Keratinocyte (primary cell): ENCODE measurements around the gene WDR77. TPM values are rescaled to one million over a fixed set of nuclear protein-coding genes. Genes with fewer than 3 reads are reported as not detected.

Source experiments
- DNase-seq: peaks from one replicate; pipeline ENCODE4 v3.0.0-alpha.2; 2011; ENCODE audit warnings: low read depth, missing footprints, low spot score
- FAIRE-seq: peaks from 2 replicates; lab custom pipeline; 2011; peaks lifted over from hg19 to GRCh38; lab: Jason Lieb, UNC
- H2AFZ ChIP-seq: 2 replicates; pipeline ENCODE4 v1.6.0; 2012; ENCODE audit warnings: low read length, control low read depth, inconsistent platforms; ENCODE audit not compliant: control insufficient read depth
- H3K27ac ChIP-seq: 2 replicates; pipeline ENCODE4 v1.5.1; 2011; ENCODE audit warnings: low read length; ENCODE audit not compliant: control insufficient read depth, insufficient read depth
- H3K27me3 ChIP-seq: 3 replicates; pipeline ENCODE4 v1.6.0; 2011; ENCODE audit warnings: low read length; ENCODE audit not compliant: control insufficient read depth, insufficient read depth; ENCODE audit errors: extremely low read depth
- H3K36me3 ChIP-seq, 2 experiments: 2 replicates in 1 of 2; 3 replicates in 1 of 2; pipeline ENCODE4 v1.5.1; 2011; ENCODE audit warnings: low read length in 2 of 2, mild to moderate bottlenecking in 1 of 2; ENCODE audit not compliant: control insufficient read depth in 2 of 2, insufficient read depth in 2 of 2; ENCODE audit errors: extremely low read depth in 1 of 2
- H3K4me1 ChIP-seq: 3 replicates; pipeline ENCODE4 v1.5.1; 2011; ENCODE audit warnings: low read length; ENCODE audit not compliant: control insufficient read depth, insufficient read depth; ENCODE audit errors: extremely low read depth
- H3K4me2 ChIP-seq: 3 replicates; pipeline ENCODE4 v1.6.0; 2011; ENCODE audit warnings: low read depth, low read length; ENCODE audit not compliant: control insufficient read depth, insufficient read depth; ENCODE audit errors: extremely low read depth
- H3K4me3 ChIP-seq, 3 experiments: fragments of 200-600 bp in 1 of 3; sonication (generic) in 1 of 3; 2 replicates in 2 of 3; 3 replicates in 1 of 3; pipeline ENCODE4 v1.5.1; 2011 to 2016; ENCODE audit warnings: low read length in 3 of 3, mild to moderate bottlenecking in 3 of 3, control low read depth in 2 of 3, inconsistent platforms in 1 of 3, low read depth in 1 of 3, mixed read lengths in 1 of 3, mixed run types in 1 of 3, moderate library complexity in 1 of 3; ENCODE audit not compliant: control insufficient read depth in 2 of 3, insufficient read depth in 2 of 3; ENCODE audit errors: extremely low read depth in 1 of 3
- H3K79me2 ChIP-seq: 2 replicates; pipeline ENCODE4 v1.6.0; 2012; ENCODE audit warnings: low read length; ENCODE audit not compliant: control insufficient read depth, insufficient read depth
- H3K9ac ChIP-seq: 3 replicates; pipeline ENCODE4 v1.6.0; 2011; ENCODE audit warnings: low read length; ENCODE audit not compliant: control insufficient read depth, insufficient read depth; ENCODE audit errors: extremely low read depth
- H3K9me1 ChIP-seq: 3 replicates; pipeline ENCODE4 v1.6.0; 2011; ENCODE audit warnings: low read length; ENCODE audit not compliant: control insufficient read depth, insufficient read depth; ENCODE audit errors: extremely low read depth
- H3K9me3 ChIP-seq: 2 replicates; pipeline ENCODE4 v1.5.1; 2012; ENCODE audit warnings: low read depth, low read length; ENCODE audit not compliant: control insufficient read depth
- H4K20me1 ChIP-seq: 3 replicates; pipeline ENCODE4 v1.6.0; 2011; ENCODE audit warnings: low read length; ENCODE audit not compliant: control insufficient read depth, insufficient read depth; ENCODE audit errors: extremely low read depth
- CTCF ChIP-seq, 3 experiments: IDR thresholded peaks in 1 of 3; conservative IDR thresholded peaks in 1 of 3; optimal IDR thresholded peaks in 1 of 3; 2 replicates in 2 of 3; 3 replicates in 1 of 3; pipeline versions ENCODE3 to v1.5.1; 2011; ENCODE audit warnings: low read length in 3 of 3, mild to moderate bottlenecking in 3 of 3, moderate library complexity in 2 of 3, control low read depth in 1 of 3, inconsistent platforms in 1 of 3; ENCODE audit not compliant: insufficient read depth in 2 of 3; ENCODE audit errors: extremely low read depth in 1 of 3
- EZH2 ChIP-seq: IDR thresholded peaks from one replicate; pipeline ENCODE4 v1.6.1; 2012; ENCODE audit warnings: inconsistent platforms, mild to moderate bottlenecking, low read length, moderate library complexity
- dilution Hi-C: fragments of 300-500 bp; cut with MboI; formaldehyde crosslinking; loops from one replicate; pipeline ENCODE4 v1.7.0; 2020; ENCODE audit warnings: low sequenced_read_pairs; ENCODE audit not compliant: extremely low pct_ligation_motif_present
- polyA plus RNA-seq, 5 experiments: library from polyadenylated mRNA; depleted of rRNA in 3 of 5; stranded (reverse) in 3 of 5; stranded (forward) in 1 of 5; unstranded in 1 of 5; fragments of >200 nt; gene quantifications; 1 replicate in 1 of 5; 2 replicates in 3 of 5; 3 replicates in 1 of 5; pipeline versions ENCODE4 v1.2.1 to v1.2.3, GENCODE V29; 2011 to 2012; ENCODE audit warnings: missing spikeins in 2 of 5, low read depth in 1 of 5, low replicate concordance in 1 of 5

The WDR77 gene
- polyA plus RNA-seq, 1 donor (not counting 4 experiments of a cell fraction or from before 2014, with no cell fraction given), result 110 TPM

GRCh38 chr1:111439461-111440351, 9.3 kb downstream of the WDR77 start:
- H2AFZ ChIP-seq, result no peak overlapping the region

GRCh38 chr1:111436726-111437125, 12.3 kb downstream of the WDR77 start:
- no peaks in the 10 kb centered on the region for H3K4me1 ChIP-seq
- H4K20me1 ChIP-seq, result peaks cover 2% of the 10 kb centered on the region
- no peak overlapping the region for H3K9ac ChIP-seq
- H3K9me3 ChIP-seq, result no peaks in the 10 kb centered on the region
- TF ChIP-seq EZH2, result no peak
- TF ChIP-seq CTCF (optimal IDR thresholded peaks at IDR 0.05 in 1 of 3, IDR thresholded peaks at IDR 0.05 in 1 of 3, conservative IDR thresholded peaks at IDR 0.05 in 1 of 3; ENCODE audit: extremely low read depth in 1 of 3, insufficient read depth in 2 of 3, low read length in 3 of 3), result no peak
- H3K27ac ChIP-seq, result no peak overlapping the region
- H3K4me3 ChIP-seq, result no peak overlapping the region
- dilution Hi-C loops, result no loop called here
- FAIRE-seq (no peak), DNase-seq (no peak)
- no peaks in the 10 kb centered on the region for H3K27me3 ChIP-seq
- no peaks in the 10 kb centered on the region for H3K79me2 ChIP-seq
- no peaks in the 10 kb centered on the region for H3K9me1 ChIP-seq
- H2AFZ ChIP-seq, result no peak overlapping the region
- no peak overlapping the region for H3K4me2 ChIP-seq
- peaks cover 16 to 31% of the 10 kb centered on the region in 2 experiments for H3K36me3 ChIP-seq

More at GRCh38 chr1:111439461-111440351, 9.3 kb downstream of the WDR77 start:
- peaks cover 24 to 52% of the 10 kb centered on the region in 2 experiments for H3K36me3 ChIP-seq
- no peaks in the 10 kb centered on the region for H3K4me1 ChIP-seq
- TF ChIP-seq CTCF (optimal IDR thresholded peaks at IDR 0.05 in 1 of 3, IDR thresholded peaks at IDR 0.05 in 1 of 3, conservative IDR thresholded peaks at IDR 0.05 in 1 of 3; ENCODE audit: extremely low read depth in 1 of 3, insufficient read depth in 2 of 3, low read length in 3 of 3), result no peak
- no peak for TF ChIP-seq EZH2
- no peak for DNase-seq
- no peak overlapping the region for H3K27ac ChIP-seq
- dilution Hi-C loops, result no loop called here
- no peak overlapping the region for H3K4me3 ChIP-seq
- no peaks in the 10 kb centered on the region for H3K27me3 ChIP-seq
- no peaks in the 10 kb centered on the region for H3K9me1 ChIP-seq
- H3K9ac ChIP-seq, result no peak overlapping the region
- peaks cover 2% of the 10 kb centered on the region for H3K79me2 ChIP-seq
- H3K9me3 ChIP-seq, result no peaks in the 10 kb centered on the region
- no peak for FAIRE-seq
- H3K4me2 ChIP-seq, result no peak overlapping the region
- H4K20me1 ChIP-seq, result peaks cover 2% of the 10 kb centered on the region
